Cardiac fibroblast (primary cell): ENCODE measurements around the gene XYLB.
"Not testable (repeated sequence)": the region's sequence is repeated elsewhere in the genome, so short reads cannot be mapped to it uniquely, and the experiment has no call there.

Source experiments
- DNase-seq, 2 donors: peaks; one replicate each; pipeline versions ENCODE4 v3.0.0 to v3.0.0-alpha.2; 2010; ENCODE audit warnings: low read depth in 2 of 2
- H3K4me3 ChIP-seq, 2 donors: replicated peaks in 1 of 2; 1 replicate in 1 of 2; 2 replicates in 1 of 2; pipeline ENCODE4 v1.5.1; 2011; ENCODE audit warnings: low read depth in 2 of 2, low read length in 2 of 2, mild to moderate bottlenecking in 2 of 2, moderate library complexity in 1 of 2
- CTCF ChIP-seq: IDR thresholded peaks from one replicate; pipeline ENCODE4 v1.5.1; 2011; ENCODE audit warnings: low read depth, mild to moderate bottlenecking, low read length, inconsistent platforms

XYLB gene

GRCh38 chr3:38315488-38316230, 30.9 kb upstream of the XYLB start:
- no peak for TF ChIP-seq CTCF
- H3K4me3 ChIP-seq = no peak overlapping the region
- no peak for DNase-seq

- DNase-seq = no peak
- no peak for TF ChIP-seq CTCF
- H3K4me3 ChIP-seq = no peak overlapping the region
These were observed 30.0 kb upstream of the XYLB start for GRCh38 chr3:38316356-38317191.

GRCh38 chr3:38317192-38317759, 29.3 kb upstream of the XYLB start:
- DNase-seq = peak; percentile 15 to 17
- no peak for TF ChIP-seq CTCF
- H3K4me3 ChIP-seq = no peak overlapping the region

- no peak overlapping the region for H3K4me3 ChIP-seq
- no peak for DNase-seq
- TF ChIP-seq CTCF = no peak
These were observed 27.6 kb upstream of the XYLB start for GRCh38 chr3:38318766-38319671.

GRCh38 chr3:38320638-38321037, 25.9 kb upstream of the XYLB start:
- not testable (repeated sequence) for DNase-seq, H3K4me3 ChIP-seq

- no peak overlapping the region for H3K4me3 ChIP-seq
- DNase-seq = no peak
- no peak for TF ChIP-seq CTCF
These were observed 23.5 kb upstream of the XYLB start for GRCh38 chr3:38323060-38323459.
